Measurements from ENCODE around the gene NR1H2.

Gene NR1H2

DNA sequence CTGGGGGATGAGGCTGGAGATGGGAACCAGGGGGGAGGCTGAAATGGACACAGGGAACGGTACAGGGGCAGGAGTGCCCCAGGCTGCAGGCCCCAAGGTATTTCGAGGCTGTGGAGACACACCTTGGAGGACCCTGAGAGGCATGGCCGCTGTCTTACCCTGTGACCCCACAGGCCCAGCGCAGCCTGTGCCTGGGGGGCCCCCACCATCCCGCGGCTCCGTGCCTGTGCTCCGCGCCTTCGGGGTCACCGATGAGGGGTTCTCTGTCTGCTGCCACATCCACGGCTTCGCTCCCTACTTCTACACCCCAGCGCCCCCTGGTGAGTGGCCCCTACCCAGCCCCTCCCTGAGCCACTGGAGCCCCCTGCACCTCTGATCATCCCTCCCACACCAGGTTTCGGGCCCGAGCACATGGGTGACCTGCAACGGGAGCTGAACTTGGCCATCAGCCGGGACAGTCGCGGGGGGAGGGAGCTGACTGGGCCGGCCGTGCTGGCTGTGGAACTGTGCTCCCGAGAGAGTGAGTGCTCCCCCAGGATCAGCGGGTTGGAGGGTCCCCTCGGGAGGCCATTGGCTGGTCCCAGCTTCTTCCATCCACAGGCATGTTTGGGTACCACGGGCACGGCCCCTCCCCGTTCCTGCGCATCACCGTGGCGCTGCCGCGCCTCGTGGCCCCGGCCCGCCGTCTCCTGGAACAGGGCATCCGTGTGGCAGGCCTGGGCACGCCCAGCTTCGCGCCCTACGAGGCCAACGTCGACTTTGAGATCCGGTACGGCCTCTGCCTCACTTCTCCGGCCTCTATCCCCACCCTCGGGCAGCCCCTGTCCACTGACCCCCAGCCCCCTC is 25.6 kb downstream of the NR1H2 start:
- in situ Hi-C loops (cut with MboI; ENCODE audit: low sequenced_read_pairs), result no loop called here

DNA sequence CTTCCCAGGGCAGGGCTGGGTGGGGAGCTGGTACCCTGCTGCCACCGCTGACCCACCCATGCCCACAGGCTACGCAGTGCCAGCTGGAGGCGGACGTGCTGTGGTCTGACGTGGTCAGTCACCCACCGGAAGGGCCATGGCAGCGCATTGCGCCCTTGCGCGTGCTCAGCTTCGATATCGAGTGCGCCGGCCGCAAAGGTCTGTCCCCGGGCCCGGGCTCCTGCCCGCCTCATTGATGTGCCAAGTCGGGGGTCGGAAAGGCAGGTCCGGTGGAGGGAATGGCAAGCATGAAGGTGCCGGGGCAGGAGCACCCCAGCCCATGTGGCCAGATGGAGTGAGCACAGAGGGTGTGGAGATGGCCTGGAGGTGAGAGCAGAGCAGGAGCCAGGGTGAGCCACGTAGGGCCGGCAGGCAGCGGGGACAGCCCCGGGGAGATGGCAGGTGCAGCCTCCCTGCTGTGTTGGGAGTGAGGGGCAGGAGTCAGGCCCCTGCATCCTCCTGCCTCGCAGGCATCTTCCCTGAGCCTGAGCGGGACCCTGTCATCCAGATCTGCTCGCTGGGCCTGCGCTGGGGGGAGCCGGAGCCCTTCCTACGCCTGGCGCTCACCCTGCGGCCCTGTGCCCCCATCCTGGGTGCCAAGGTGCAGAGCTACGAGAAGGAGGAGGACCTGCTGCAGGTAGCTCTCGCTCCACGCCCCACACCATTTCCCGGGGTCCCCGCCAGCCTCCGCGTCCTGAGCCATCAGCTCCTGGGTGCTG is 26.5 kb downstream of the NR1H2 start:
- in situ Hi-C loops (cut with MboI; ENCODE audit: low sequenced_read_pairs), result no loop called here

DNA sequence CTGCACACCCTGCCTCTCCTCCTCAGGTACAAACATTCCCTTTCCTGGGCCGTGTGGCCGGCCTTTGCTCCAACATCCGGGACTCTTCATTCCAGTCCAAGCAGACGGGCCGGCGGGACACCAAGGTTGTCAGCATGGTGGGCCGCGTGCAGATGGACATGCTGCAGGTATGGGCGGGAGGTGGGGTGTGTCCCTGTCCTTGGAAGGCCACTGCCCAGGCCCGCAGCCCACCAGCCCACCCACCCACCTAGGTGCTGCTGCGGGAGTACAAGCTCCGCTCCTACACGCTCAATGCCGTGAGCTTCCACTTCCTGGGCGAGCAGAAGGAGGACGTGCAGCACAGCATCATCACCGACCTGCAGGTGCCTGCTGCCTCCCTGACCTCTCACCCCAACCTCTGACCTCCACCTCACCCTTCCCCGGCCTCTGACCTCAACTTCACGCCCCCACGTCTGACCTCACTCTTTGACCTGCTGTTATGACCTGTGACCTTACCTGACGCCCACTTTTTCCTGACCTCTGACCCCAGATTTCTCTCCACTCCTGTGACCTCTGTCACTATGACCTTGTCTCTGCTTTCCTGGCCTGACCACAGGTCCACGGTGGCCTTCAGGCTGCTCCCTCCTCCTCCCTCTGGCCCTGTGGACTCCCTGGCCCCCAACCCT is 30.0 kb downstream of the NR1H2 start:
- in situ Hi-C loops (cut with MboI; ENCODE audit: low sequenced_read_pairs), result no loop called here

DNA sequence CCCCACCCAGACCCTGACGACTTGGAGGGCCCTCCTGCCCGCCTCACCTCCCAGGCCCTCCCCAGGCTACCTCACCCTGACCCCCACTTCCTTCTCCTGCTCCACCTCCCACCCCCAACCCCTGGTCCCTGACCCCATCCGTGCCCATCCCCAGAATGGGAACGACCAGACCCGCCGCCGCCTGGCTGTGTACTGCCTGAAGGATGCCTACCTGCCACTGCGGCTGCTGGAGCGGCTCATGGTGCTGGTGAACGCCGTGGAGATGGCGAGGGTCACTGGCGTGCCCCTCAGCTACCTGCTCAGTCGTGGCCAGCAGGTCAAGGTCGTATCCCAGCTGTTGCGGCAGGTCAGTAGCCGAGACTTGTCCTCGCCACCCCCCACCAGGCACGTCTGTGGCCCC is 30.6 kb downstream of the NR1H2 start:
- in situ Hi-C loops (cut with MboI; ENCODE audit: low sequenced_read_pairs), result no loop called here

DNA sequence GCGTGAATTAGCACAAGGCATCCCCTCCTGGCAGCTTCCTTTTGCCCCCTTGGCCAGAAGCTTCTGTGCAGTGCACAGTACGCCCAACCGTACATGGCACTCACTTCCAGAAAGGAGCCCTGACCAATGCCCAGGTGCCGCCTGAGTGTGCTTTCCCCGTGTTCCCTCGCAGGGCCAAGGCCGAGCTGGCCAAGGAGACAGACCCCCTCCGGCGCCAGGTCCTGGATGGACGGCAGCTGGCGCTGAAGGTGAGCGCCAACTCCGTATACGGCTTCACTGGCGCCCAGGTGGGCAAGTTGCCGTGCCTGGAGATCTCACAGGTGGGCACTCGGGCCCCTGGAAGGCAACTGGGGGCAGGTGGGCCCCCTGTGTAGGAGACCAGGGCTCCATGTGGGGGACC is 33.1 kb downstream of the NR1H2 start:
- in situ Hi-C loops (cut with MboI; ENCODE audit: low sequenced_read_pairs), result no loop called here

DNA sequence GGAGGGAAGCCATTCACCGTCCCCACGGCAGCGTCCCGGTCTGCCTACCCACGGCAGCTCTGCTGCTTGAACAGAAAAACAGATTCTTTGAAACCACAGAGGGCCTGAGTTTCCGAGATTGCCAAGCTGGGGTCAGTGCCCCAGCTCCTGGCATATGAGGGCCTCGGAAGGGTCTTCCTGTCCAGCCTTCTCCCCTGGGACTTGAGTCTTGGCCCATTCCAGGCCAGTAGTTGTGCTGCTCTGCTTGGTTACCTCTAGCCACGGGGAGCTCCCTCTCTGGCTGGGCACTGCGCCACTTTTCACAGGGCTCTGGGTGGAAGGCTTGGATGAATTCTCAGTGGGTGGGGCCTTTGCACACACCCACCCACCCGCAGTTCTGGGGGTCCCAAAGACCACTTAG is 33.9 kb downstream of the NR1H2 start:
- in situ Hi-C loops (cut with MboI; ENCODE audit: low sequenced_read_pairs), result no loop called here

DNA sequence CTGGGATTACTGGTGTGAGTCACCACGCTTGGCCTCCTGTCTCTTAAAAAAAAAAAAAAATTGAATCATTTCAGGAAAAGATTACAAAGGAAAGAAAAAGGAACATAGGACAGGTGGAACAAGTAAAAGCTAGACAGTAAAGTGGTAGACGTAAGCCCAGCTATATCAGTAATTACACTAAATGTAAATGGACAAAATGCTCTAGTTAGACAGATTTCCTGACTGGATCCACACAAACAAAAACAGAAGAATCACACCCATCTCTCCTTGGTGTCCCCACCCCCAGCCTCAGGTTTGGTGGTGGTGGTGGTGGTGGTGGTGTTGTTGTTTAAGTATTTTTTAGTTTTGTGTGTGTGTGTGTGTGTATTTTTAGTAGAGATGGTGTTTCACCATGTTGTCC is 36.2 kb downstream of the NR1H2 start:
- in situ Hi-C loops (cut with MboI; ENCODE audit: low sequenced_read_pairs), result no loop called here

DNA sequence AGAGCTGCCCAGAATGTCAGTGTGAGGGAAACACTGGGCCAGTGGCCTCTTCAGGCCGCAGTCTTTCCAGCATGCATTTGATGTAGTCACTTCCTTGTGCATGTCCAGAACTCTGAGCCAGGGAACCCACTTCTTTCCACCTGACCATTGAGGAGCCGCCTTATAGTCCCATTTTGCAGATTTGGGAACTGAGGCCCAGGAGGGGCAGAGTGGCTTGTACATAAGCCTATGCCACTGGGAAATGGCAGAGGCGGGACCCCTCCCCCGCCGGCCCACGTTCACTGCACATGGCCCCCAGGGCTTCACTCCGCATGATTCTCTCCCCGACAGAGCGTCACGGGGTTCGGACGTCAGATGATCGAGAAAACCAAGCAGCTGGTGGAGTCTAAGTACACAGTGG is 36.8 kb downstream of the NR1H2 start:
- in situ Hi-C loops (cut with MboI; ENCODE audit: low sequenced_read_pairs), result no loop called here

DNA sequence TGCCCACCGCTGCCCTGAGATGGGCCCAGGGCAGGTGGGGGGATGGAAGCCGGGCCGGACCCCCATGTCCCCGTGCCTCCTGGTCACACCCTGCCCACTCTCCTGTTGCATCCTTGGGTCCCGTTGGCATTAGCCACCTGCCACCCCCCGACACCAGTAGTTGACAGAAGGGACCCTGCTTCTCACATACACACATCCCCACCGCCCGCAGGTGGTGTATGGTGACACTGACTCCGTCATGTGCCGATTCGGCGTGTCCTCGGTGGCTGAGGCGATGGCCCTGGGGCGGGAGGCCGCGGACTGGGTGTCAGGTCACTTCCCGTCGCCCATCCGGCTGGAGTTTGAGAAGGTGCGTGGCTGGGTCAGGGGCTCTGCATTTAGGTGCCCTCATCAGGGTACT is 37.3 kb downstream of the NR1H2 start:
- in situ Hi-C loops (cut with MboI; ENCODE audit: low sequenced_read_pairs), result no loop called here

DNA sequence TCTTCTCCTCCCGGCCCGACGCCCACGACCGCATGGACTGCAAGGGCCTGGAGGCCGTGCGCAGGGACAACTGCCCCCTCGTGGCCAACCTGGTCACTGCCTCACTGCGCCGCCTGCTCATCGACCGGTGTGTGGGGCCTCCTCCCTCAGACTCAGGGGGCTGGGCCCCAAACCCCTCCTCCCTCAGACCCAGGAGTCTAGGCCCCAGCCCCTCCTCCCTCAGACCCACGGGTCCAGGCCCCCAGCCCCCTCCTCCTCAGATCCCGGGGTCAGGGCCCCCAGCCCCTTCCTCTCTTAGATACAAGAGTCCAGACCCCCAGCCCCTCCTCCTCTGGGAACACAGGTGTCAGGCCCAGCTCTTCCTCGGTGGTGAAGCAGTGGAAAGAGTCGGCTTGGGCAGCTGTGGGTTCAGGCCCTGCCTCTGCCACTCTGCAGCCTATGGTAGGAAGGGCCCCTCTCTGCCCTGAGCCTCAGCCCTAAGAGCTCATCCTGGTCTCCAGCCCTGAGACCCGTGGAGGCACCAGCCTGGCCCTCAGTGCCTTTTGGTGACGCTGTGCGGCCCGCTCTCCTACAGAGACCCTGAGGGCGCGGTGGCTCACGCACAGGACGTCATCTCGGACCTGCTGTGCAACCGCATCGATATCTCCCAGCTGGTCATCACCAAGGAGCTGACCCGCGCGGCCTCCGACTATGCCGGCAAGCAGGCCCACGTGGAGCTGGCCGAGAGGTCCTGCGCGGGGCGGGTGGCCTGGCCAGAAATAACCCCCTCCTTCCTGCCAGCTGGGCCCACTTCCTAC is 38.8 kb downstream of the NR1H2 start:
- in situ Hi-C loops (cut with MboI; ENCODE audit: low sequenced_read_pairs), result no loop called here

DNA sequence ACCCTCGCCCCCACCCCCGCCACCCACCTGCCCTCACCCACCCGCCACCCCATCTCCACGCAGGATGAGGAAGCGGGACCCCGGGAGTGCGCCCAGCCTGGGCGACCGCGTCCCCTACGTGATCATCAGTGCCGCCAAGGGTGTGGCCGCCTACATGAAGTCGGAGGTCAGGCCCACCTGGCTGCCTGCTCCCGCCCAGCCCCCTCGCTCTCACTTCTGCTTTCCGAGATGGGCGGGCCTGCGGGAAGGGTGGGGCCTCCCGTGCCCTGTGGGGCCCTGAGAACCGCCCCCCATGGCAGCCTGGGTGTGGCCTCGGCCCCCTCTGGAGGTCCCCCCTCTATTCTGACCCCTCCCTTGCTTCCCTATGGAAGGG is 39.4 kb downstream of the NR1H2 start:
- in situ Hi-C loops (cut with MboI; ENCODE audit: low sequenced_read_pairs), result no loop called here

DNA sequence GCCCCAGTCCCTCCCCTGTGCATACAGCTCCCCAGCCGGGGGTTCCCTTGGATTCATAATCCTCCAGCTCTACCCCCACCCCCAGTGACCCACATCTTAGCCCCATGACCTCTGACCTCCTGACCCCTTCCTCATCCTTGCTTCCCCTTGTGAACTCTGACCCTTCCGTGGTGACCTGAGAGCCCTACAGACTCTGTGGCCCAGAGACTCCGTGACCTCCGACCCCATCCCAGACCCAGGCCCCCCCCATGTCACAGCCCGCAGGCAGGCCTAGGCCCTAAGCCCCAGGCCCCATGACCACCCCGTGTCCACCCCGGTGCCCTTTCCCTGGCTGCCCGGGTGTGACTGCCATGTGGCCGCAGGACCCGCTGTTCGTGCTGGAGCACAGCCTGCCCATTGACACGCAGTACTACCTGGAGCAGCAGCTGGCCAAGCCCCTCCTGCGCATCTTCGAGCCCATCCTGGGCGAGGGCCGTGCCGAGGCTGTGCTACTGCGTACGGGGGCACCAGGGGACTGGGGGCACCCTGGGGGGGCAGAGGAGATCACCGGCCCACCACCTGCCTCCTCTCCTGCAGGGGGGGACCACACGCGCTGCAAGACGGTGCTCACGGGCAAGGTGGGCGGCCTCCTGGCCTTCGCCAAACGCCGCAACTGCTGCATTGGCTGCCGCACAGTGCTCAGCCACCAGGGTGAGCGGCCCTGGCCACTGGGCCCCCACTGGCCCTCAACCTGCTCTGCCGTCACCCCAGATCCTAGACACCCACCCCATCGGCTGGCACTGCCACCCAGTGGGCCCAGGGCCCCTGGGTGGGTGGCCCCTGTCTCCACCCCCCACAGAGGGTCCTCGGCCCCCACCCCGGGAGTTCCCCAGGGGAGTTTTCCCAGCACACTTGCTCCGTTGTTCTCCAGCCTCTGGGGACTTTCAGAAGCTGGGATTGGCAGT is 40.0 kb downstream of the NR1H2 start:
- in situ Hi-C loops (cut with MboI; ENCODE audit: low sequenced_read_pairs), result no loop called here

DNA sequence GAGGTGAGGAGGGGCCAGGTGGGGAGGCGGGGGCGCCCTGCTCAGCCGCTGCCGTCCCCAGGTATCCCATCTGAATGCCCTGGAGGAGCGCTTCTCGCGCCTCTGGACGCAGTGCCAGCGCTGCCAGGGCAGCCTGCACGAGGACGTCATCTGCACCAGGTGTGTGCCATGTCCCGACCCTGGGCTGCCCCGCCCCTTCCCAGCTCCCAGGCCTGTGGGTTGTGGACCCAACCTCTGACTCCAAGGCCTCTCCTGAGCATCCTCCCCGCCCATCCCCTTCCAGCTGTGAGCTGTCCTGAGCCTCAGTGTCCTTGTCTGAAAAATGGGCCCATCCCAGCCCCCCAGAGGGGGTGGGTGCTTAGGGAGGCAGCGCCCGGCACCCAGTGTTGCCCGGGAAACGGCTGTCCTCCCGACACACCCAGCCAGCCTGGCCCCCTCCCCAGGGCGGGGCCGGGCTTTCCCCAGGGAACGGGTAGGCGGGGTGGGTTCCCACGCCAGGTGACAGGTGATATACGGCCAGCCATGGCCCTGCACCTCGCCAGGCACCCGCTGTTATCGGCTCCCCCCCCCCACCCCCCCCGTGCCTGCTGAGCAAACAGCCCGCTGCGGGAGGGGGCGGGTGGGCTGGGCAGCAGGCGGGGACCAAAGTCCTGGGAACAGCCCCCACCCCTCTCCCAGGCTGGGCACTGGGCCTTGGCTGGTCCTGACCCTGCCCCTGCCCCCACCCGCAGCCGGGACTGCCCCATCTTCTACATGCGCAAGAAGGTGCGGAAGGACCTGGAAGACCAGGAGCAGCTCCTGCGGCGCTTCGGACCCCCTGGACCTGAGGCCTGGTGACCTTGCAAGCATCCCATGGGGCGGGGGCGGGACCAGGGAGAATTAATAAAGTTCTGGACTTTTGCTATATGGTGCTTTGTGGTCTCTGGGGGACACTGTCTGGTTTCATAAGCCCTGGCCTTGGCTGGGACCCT is 41.1 kb downstream of the NR1H2 start:
- in situ Hi-C loops (cut with MboI; ENCODE audit: low sequenced_read_pairs), result no loop called here

DNA sequence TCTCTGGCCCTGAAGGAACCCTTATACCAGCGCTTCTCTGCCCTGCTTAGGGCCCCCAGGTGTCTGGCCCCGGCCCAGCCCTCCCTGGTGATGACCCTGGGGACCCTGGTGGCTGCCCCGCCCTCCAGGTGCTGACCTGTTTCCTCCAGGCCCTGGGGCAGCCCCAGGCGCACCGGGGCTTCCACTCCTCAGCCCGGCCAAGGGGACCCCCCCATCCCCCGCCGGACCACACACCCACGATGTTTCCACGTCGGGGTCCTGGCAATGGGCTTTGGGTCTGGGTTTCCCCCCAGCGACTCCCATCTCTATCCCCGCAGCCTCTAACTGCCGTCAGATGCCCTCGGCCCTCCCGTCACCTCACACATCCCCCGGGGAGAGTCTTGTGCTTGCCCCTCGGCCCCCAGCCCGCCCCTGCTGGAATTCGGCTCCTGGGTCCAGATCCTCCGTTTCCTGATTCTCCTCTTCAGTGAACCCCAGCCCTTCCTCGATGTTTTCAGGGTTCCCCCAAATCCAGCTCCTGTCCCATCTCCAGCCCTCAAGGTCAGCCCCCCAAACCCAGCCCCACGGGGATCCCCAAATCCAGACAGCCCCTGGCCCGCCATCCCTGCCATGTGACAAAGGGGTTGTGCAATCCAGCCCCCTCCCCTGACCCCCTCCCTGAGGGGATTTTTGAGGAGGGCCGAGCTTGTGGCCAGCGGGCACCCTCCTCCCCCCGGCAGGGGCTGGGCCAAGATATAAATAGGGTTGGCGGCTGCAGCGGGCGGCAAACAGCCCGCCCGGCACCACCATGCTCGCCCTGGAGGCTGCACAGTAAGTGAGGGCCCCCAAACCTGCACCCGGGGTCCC is 42.1 kb downstream of the NR1H2 start, which contains the start of gene SPIB:
SPIB (plus strand) TSS at position 763 of the 846 bp plus-strand sequence; CDS start at position 788, 25 bp downstream.
- in situ Hi-C loops (cut with MboI; ENCODE audit: low sequenced_read_pairs), result no loop called here

DNA sequence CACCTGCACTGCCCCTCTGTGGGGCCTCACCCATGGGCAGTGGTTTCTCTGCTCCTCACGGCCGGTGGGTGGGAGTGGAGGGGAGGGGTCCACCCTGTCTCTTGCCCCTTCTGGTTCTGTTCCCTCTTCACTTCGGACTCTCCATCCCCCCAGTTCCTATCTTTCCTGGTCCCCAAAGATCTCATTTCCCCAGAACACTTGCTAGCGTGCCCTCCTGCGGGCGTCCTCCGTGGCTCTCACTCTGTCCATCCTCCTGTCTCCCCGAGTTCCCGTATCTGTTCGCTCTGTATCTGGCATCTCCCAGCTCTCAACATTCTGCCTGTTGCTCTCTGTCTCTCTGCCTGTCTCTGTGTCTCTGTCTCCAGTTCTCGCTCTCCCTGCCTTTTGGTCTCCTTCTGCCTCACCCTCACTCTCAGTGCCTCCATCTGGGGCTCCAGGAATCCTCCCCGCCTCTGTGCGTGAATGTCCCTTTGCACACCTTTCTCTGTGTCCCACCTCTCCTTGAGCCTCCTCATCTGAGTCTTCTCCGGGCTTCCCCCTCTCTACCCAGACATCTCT is 42.8 kb downstream of the NR1H2 start:
- in situ Hi-C loops (cut with MboI; ENCODE audit: low sequenced_read_pairs), result no loop called here

DNA sequence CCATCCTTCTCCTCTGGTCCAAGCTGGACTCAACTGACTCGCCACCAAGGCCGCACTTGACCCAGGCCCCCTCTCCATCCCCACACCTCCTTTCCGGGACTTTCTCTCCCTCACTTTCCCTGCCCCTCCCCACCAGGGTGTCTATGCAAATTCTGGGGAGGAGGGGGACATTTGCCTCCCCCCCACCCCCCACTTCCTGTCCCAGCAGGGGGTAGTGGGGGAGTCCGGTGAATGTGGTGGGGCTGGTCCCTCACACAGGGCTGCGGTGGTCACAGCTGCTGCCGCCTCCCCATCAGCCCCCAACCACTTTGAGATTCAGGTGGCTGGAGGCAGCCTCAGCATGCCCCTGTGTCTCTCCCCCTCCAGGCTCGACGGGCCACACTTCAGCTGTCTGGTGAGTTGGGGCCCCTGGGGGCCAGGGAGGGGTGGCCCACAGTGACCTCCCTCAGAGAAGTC is 43.4 kb downstream of the NR1H2 start:
- in situ Hi-C loops (cut with MboI; ENCODE audit: low sequenced_read_pairs), result no loop called here

DNA sequence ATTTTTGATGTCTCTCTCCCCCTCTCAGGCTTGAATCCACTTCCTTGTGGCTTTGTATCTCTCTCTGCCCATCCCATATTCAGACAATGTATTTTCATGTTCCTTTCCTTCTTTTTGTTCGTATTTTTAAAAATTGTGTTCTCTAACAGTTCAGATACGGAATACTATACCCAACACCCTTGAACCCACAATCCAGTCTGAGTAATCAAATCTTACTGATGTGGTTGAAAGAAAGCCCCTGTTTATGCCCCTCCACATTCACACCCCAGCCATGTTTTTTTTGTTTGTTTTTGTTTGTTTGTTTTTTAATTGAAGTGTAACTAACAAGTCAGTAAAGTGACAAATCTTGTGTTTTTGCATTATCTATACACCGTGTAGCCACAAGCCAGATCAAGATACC is 43.9 kb downstream of the NR1H2 start:
- in situ Hi-C loops (cut with MboI; ENCODE audit: low sequenced_read_pairs), result no loop called here
